Stomach (tissue), 9 donors: ENCODE data around the gene EWSR1. TPM values are rescaled to one million over a fixed set of nuclear protein-coding genes. Genes with fewer than 3 reads are reported as not detected.

Experiments
- DNase-seq, 2 donors: peaks; one replicate each; pipeline versions ENCODE4 v3.0.0 to v3.0.0-alpha.2; 2013 to 2019
- H3K27ac ChIP-seq, 5 donors: fragments of 200-600 bp in 4 of 5; sonication (generic) in 4 of 5; one replicate each; pipeline ENCODE4 v1.5.1; 2013 to 2019; ENCODE audit warnings: mild to moderate bottlenecking in 1 of 5, moderate library complexity in 1 of 5
- H3K27me3 ChIP-seq, 3 donors: fragments of 200-600 bp; sonication (generic); one replicate each; pipeline ENCODE4 v1.5.1; 2017 to 2019; ENCODE audit warnings: mixed run types in 1 of 3
- H3K36me3 ChIP-seq, 4 donors: fragments of 200-600 bp; sonication (generic); 1 replicate in 3 of 4; 2 replicates in 1 of 4; pipeline ENCODE4 v1.5.1; 2016 to 2019
- H3K4me1 ChIP-seq, 4 donors: fragments of 200-600 bp; sonication (generic); one replicate each; pipeline ENCODE4 v1.5.1; 2016 to 2019
- H3K4me3 ChIP-seq, 4 donors: fragments of 200-600 bp; sonication (generic) in 3 of 4; one replicate each; pipeline ENCODE4 v1.5.1; 2016 to 2019; ENCODE audit warnings: mild to moderate bottlenecking in 1 of 4
- H3K9me3 ChIP-seq, 4 donors: fragments of 200-600 bp; sonication (generic); one replicate each; pipeline ENCODE4 v1.5.1; 2016 to 2019
- CTCF ChIP-seq, 7 experiments: fragments of 450-650 bp in 4 of 7; fragments of 200-600 bp in 3 of 7; sonication (generic) in 3 of 7; IDR thresholded peaks; one replicate each; pipeline ENCODE4 v1.5.1; 2016 to 2019; ENCODE audit warnings: antibody characterized with exemption in 7 of 7, control low read depth in 2 of 7, mild to moderate bottlenecking in 1 of 7
- EP300 ChIP-seq: sonication (generic); formaldehyde crosslinking; IDR thresholded peaks from one replicate; pipeline ENCODE4 v1.6.1; 2017; ENCODE audit warnings: antibody characterized with exemption
- POLR2A ChIP-seq, 4 donors: fragments of 450-650 bp; IDR thresholded peaks; one replicate each; pipeline ENCODE4 v1.6.1; 2016; ENCODE audit warnings: antibody characterized with exemption in 4 of 4, control low read depth in 2 of 4, mild to moderate bottlenecking in 1 of 4, moderate library complexity in 1 of 4
- POLR2AphosphoS5 ChIP-seq, 3 donors: sonication (generic); formaldehyde crosslinking; IDR thresholded peaks; one replicate each; pipeline ENCODE4 v1.6.1; 2016; ENCODE audit warnings: antibody characterized with exemption in 3 of 3
- WGBS, 5 donors: extraction: QIAGEN DNeasy Blood & Tissue Kit in 3 of 5; methylation state at CpG; one replicate each; pipeline versions ENCODE4 v1.1.5 to v1.1.7; 2013 to 2018; 5-methylcytosine and 5-hydroxymethylcytosine counted together
- intact Hi-C: fragments of 100-400 bp; cut with DNase I; formaldehyde crosslinking; loops from one replicate; pipeline ENCODE4 v1.15.1; 2023; ENCODE audit warnings: low total_unique reads
- polyA plus RNA-seq, 3 donors: library from polyadenylated mRNA; stranded (reverse); fragments of 200-250 nt; gene quantifications; one replicate each; pipeline ENCODE4 v1.2.3, GENCODE V29; 2013
- total RNA-seq, 5 donors: library from RNA; depleted of rRNA; stranded (reverse); fragments of >200 nt; gene quantifications; one replicate each; pipeline versions ENCODE4 v1.1.0 to v1.2.3, GENCODE V29; 2014 to 2016
- donor health status: healthy with polysubstance abuse.
- donor health status: Bipolar disorder and iron deficiency.
- donor health status: healthy.

The EWSR1 gene
- total and polyA plus RNA-seq, 8 donors, result 97.7 to 376 (median 161) TPM

- Histone ChIP-seq H3K27me3 (no peaks in the 10 kb centered on the region), H3K27ac (no peak overlapping the region), H3K9me3 (no peaks in the 10 kb centered on the region), H3K36me3 (peaks cover 23 to 28% (median 27%) of the 10 kb centered on the region in 4 donors), H3K4me3 (no peak overlapping the region), H3K4me1 (peaks cover 0 to 9% (median 0%) of the 10 kb centered on the region in 4 donors)
- no peak for TF ChIP-seq POLR2AphosphoS5 (IDR thresholded peaks at IDR 0.05)
- no peak for TF ChIP-seq CTCF (IDR thresholded peaks at IDR 0.05)
- TF ChIP-seq EP300, result no peak
- no peak for TF ChIP-seq POLR2A (IDR thresholded peaks at IDR 0.05)
- intact Hi-C loops, result no loop called here
- no peak for DNase-seq
These were observed 55.6 kb downstream of the EWSR1 start for GRCh38 chr22:29323641-29324040.

GRCh38 chr22:29325356-29325755 lies 57.3 kb downstream of the EWSR1 start:
- no peak for TF ChIP-seq EP300
- TF ChIP-seq POLR2A (IDR thresholded peaks at IDR 0.05), result no peak
- Histone ChIP-seq H3K4me1 (peaks cover 0 to 10% (median 0%) of the 10 kb centered on the region in 4 donors), H3K36me3 (peaks cover 40 to 46% (median 45%) of the 10 kb centered on the region in 4 donors), H3K27ac (no peak overlapping the region), H3K27me3 (no peaks in the 10 kb centered on the region), H3K4me3 (no peak overlapping the region), H3K9me3 (no peaks in the 10 kb centered on the region)
- no peak for DNase-seq
- 80 to 87% (median 82%) methylated on average over 8 of the region's 8 CpGs for WGBS, 5 donors
- intact Hi-C loops, result no loop called here

GRCh38 chr22:29325785-29326315 lies 57.8 kb downstream of the EWSR1 start:
- H3K27ac ChIP-seq, result no peak overlapping the region
- 48 to 73% (median 68%) methylated on average over 9 of the region's 9 CpGs for WGBS, 5 donors
- intact Hi-C loops, result no loop called here
- no peak overlapping the region for H3K4me3 ChIP-seq
- H3K27me3 ChIP-seq, result no peaks in the 10 kb centered on the region
- DNase-seq, result no peak
- TF ChIP-seq POLR2AphosphoS5 (IDR thresholded peaks at IDR 0.05) (no peak), POLR2A (IDR thresholded peaks at IDR 0.05) (no peak)
- no peaks in the 10 kb centered on the region for H3K9me3 ChIP-seq
- peaks cover 42 to 50% (median 50%) of the 10 kb centered on the region in 4 donors for H3K36me3 ChIP-seq
- peaks cover 0 to 15% (median 0%) of the 10 kb centered on the region in 4 donors for H3K4me1 ChIP-seq

GRCh38 chr22:29326481-29326880 lies 58.4 kb downstream of the EWSR1 start:
- DNase-seq, result no peak
- 84 to 91% (median 85%) methylated on average over 9 to 10 of the region's 10 CpGs for WGBS, 5 donors
- peaks cover 47 to 57% (median 56%) of the 10 kb centered on the region in 4 donors for H3K36me3 ChIP-seq

GRCh38 chr22:29327089-29327764 lies 59.2 kb downstream of the EWSR1 start:
- 85 to 89% (median 87%) methylated on average over 14 to 15 of the region's 15 CpGs for WGBS, 5 donors
- H3K4me3 ChIP-seq, result no peak overlapping the region
- DNase-seq, result no peak
- no peaks in the 10 kb centered on the region for H3K9me3 ChIP-seq
- peaks cover 0 to 10% (median 0%) of the 10 kb centered on the region in 4 donors for H3K4me1 ChIP-seq
- H3K36me3 ChIP-seq, result peaks cover 50 to 64% (median 63%) of the 10 kb centered on the region in 4 donors
- no peak for TF ChIP-seq POLR2A (IDR thresholded peaks at IDR 0.05)
- no peak for TF ChIP-seq CTCF (IDR thresholded peaks at IDR 0.05)
- TF ChIP-seq POLR2AphosphoS5 (IDR thresholded peaks at IDR 0.05), result no peak
- TF ChIP-seq EP300, result no peak
- H3K27me3 ChIP-seq, result no peaks in the 10 kb centered on the region
- intact Hi-C loops, result no loop called here
- no peak overlapping the region for H3K27ac ChIP-seq

More at GRCh38 chr22:29326481-29326880, 58.4 kb downstream of the EWSR1 start:
- intact Hi-C loops, result no loop called here
- TF ChIP-seq POLR2A (IDR thresholded peaks at IDR 0.05) (no peak), EP300 (no peak)
- no peaks in the 10 kb centered on the region for H3K27me3 ChIP-seq
- H3K4me3 ChIP-seq, result no peak overlapping the region
- no peaks in the 10 kb centered on the region for H3K9me3 ChIP-seq
- no peak overlapping the region for H3K27ac ChIP-seq
- peaks cover 0 to 17% (median 0%) of the 10 kb centered on the region in 4 donors for H3K4me1 ChIP-seq

GRCh38 chr22:29328055-29328454 lies 60.0 kb downstream of the EWSR1 start:
- H3K4me1 ChIP-seq, result peaks cover 0 to 10% (median 0%) of the 10 kb centered on the region in 4 donors
- H3K27ac ChIP-seq, result no peak overlapping the region
- H3K9me3 ChIP-seq, result no peaks in the 10 kb centered on the region
- intact Hi-C loops, result no loop called here
- no peak for DNase-seq
- 82 to 90% (median 87%) methylated on average over 3 to 5 of the region's 5 CpGs for WGBS, 5 donors
- TF ChIP-seq POLR2AphosphoS5 (IDR thresholded peaks at IDR 0.05) (no peak), EP300 (no peak), CTCF (IDR thresholded peaks at IDR 0.05) (no peak), POLR2A (IDR thresholded peaks at IDR 0.05) (no peak)
- no peaks in the 10 kb centered on the region for H3K27me3 ChIP-seq
- H3K36me3 ChIP-seq, result peaks cover 56 to 73% (median 72%) of the 10 kb centered on the region in 4 donors
- H3K4me3 ChIP-seq, result no peak overlapping the region
